Ovary (tissue), 3 donors: ENCODE data around the gene TRUB2.

Experiments used
- EP300 ChIP-seq: sonication (generic); formaldehyde crosslinking; IDR thresholded peaks from one replicate; pipeline ENCODE4 v1.6.1; 2017; ENCODE audit warnings: antibody characterized with exemption
- TF ChIP-seq, protein P1 (sequence below), 3 donors: fragments of 450-650 bp in 2 of 3; fragments of 200-600 bp in 1 of 3; IDR thresholded peaks; one replicate each; pipeline versions ENCODE4 v1.5.1 to v1.8.0; 2016 to 2022; ENCODE audit warnings: antibody characterized with exemption in 3 of 3, mild to moderate bottlenecking in 1 of 3
- donor health status: DM: no; HTN: no; CAD: no.

DNA sequence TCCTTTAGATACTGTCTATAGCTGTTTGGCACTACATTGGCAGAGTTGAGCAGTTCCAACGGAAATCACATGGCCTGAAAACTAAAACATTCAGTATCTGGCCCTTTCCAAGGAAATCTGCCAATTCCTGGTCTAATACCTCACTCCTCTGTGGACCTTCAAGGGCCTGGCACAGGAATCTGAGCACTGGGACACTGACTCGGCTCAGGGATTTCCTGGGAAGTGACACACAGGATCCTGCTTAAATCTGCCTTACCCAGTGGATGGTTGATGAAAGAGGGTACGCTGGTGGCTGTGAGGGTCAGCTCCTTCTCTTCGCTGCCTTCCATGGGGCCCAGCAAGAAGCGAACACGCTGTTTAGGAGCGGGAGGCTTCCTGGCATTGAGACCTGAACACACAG is 904 bp downstream of the TRUB2 start:
- TF ChIP-seq, protein P1, sequence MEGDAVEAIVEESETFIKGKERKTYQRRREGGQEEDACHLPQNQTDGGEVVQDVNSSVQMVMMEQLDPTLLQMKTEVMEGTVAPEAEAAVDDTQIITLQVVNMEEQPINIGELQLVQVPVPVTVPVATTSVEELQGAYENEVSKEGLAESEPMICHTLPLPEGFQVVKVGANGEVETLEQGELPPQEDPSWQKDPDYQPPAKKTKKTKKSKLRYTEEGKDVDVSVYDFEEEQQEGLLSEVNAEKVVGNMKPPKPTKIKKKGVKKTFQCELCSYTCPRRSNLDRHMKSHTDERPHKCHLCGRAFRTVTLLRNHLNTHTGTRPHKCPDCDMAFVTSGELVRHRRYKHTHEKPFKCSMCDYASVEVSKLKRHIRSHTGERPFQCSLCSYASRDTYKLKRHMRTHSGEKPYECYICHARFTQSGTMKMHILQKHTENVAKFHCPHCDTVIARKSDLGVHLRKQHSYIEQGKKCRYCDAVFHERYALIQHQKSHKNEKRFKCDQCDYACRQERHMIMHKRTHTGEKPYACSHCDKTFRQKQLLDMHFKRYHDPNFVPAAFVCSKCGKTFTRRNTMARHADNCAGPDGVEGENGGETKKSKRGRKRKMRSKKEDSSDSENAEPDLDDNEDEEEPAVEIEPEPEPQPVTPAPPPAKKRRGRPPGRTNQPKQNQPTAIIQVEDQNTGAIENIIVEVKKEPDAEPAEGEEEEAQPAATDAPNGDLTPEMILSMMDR (IDR thresholded peaks at IDR 0.05) = no peak
- no peak for TF ChIP-seq EP300
